WTC11 (cell line): ENCODE data around the gene NR2C2AP. TPM values are rescaled to one million over a fixed set of nuclear protein-coding genes. Genes with fewer than 3 reads are reported as not detected.

Experiments used
- ATAC-seq: fragments of 200-7000 bp; cut with Tn5 transposase; 2 replicates; pipeline ENCODE4 v1.10.0; 2021; ENCODE audit warnings: mild to moderate bottlenecking, moderate library complexity
- CTCF ChIA-PET: fragments of 300-600 bp; sonication (Branson Sonifier 250); formaldehyde crosslinking; loops from one replicate; lab custom pipeline; 2021; ENCODE audit warnings: antibody characterized with exemption; lab: Charles Lee
- POLR2A ChIA-PET: fragments of 350-600 bp; sonication (Branson Sonifier 250); formaldehyde crosslinking; loops from one replicate; lab custom pipeline; 2021; ENCODE audit warnings: antibody characterized with exemption; lab: Charles Lee
- DNase-seq: peaks from one replicate; pipeline ENCODE4 v3.0.0; 2021; ENCODE audit warnings: low spot score
- H3K27ac Mint-ChIP-seq: 2 replicates; pipeline ENCODE4 v1.8.0; 2021; ENCODE audit warnings: mixed read lengths
- H3K27me3 Mint-ChIP-seq: 2 replicates; pipeline ENCODE4 v1.8.0; 2021; ENCODE audit warnings: low read depth, mild to moderate bottlenecking, moderate library complexity, mixed read lengths
- H3K36me3 Mint-ChIP-seq: 2 replicates; pipeline ENCODE4 v1.8.0; 2021; ENCODE audit warnings: mixed read lengths
- H3K4me1 Mint-ChIP-seq: 2 replicates; pipeline ENCODE4 v1.8.0; 2022; ENCODE audit warnings: mixed read lengths
- H3K4me3 Mint-ChIP-seq: 2 replicates; pipeline ENCODE4 v1.8.0; 2021; ENCODE audit warnings: mild to moderate bottlenecking, moderate library complexity, mixed read lengths
- H3K9me3 Mint-ChIP-seq: 2 replicates; pipeline ENCODE4 v1.8.0; 2021; ENCODE audit warnings: mixed read lengths
- ATF1 ChIP-seq: sonication (generic); formaldehyde crosslinking; IDR thresholded peaks from 2 replicates; pipeline ENCODE4 v1.8.1; 2023; ENCODE audit warnings: mild to moderate bottlenecking, moderate library complexity, missing genetic modification reagents
- E2F1 ChIP-seq: sonication (generic); formaldehyde crosslinking; IDR thresholded peaks from 2 replicates; pipeline ENCODE4 v1.8.0; 2022; ENCODE audit warnings: mild to moderate bottlenecking, missing genetic modification reagents
- ESRRA ChIP-seq: sonication (generic); formaldehyde crosslinking; IDR thresholded peaks from 2 replicates; pipeline ENCODE4 v1.8.1; 2022; ENCODE audit warnings: mild to moderate bottlenecking, missing genetic modification reagents, borderline replicate concordance
- FOXJ3 ChIP-seq: sonication (generic); formaldehyde crosslinking; IDR thresholded peaks from 2 replicates; pipeline ENCODE4 v1.9.0; 2021; ENCODE audit warnings: missing genetic modification reagents, mild to moderate bottlenecking, borderline replicate concordance
- IRF1 ChIP-seq: sonication (generic); formaldehyde crosslinking; IDR thresholded peaks from 2 replicates; pipeline ENCODE4 v1.8.0; 2023; ENCODE audit warnings: missing genetic modification reagents
- IRF2 ChIP-seq: sonication (generic); formaldehyde crosslinking; IDR thresholded peaks from 2 replicates; pipeline ENCODE4 v1.8.0; 2022; ENCODE audit warnings: low read depth, missing genetic modification reagents, borderline replicate concordance
- MYBL2 ChIP-seq: sonication (generic); formaldehyde crosslinking; IDR thresholded peaks from 2 replicates; pipeline ENCODE4 v1.8.1; 2023; ENCODE audit warnings: mild to moderate bottlenecking, moderate library complexity, missing genetic modification reagents
- NR3C1 ChIP-seq: sonication (generic); formaldehyde crosslinking; conservative IDR thresholded peaks from 2 replicates; pipeline ENCODE4 v1.8.1; 2023; ENCODE audit warnings: low read depth, mild to moderate bottlenecking, missing genetic modification reagents
- SP1 ChIP-seq: sonication (generic); formaldehyde crosslinking; conservative IDR thresholded peaks from 2 replicates; pipeline ENCODE4 v1.8.1; 2022; ENCODE audit warnings: missing genetic modification reagents
- ZBTB21 ChIP-seq: sonication (generic); formaldehyde crosslinking; IDR thresholded peaks from 2 replicates; pipeline ENCODE4 v1.8.1; 2023; ENCODE audit warnings: mild to moderate bottlenecking, missing genetic modification reagents, borderline replicate concordance
- ZMAT4 ChIP-seq: fragments of 250-450 bp; sonication (Bioruptor Pico); IDR thresholded peaks from 2 replicates; pipeline ENCODE4 v1.9.0; 2021; ENCODE audit warnings: mild to moderate bottlenecking
- ZNF121 ChIP-seq: sonication (generic); formaldehyde crosslinking; IDR thresholded peaks from 2 replicates; pipeline ENCODE4 v1.8.0; 2023; ENCODE audit warnings: missing genetic modification reagents
- ZNF263 ChIP-seq: sonication (generic); formaldehyde crosslinking; IDR thresholded peaks from 2 replicates; pipeline ENCODE4 v1.8.1; 2022; ENCODE audit warnings: low read depth, mild to moderate bottlenecking, moderate library complexity, missing genetic modification reagents
- ZNF317 ChIP-seq: sonication (generic); formaldehyde crosslinking; IDR thresholded peaks from 2 replicates; pipeline ENCODE4 v1.8.1; 2023; ENCODE audit warnings: low read depth, mild to moderate bottlenecking, moderate library complexity, missing genetic modification reagents, borderline replicate concordance
- ZNF396 ChIP-seq: fragments of 250-450 bp; sonication (Bioruptor Pico); IDR thresholded peaks from 2 replicates; pipeline ENCODE4 v1.8.0; 2021; ENCODE audit warnings: mild to moderate bottlenecking, moderate library complexity, borderline replicate concordance
- ZNF532 ChIP-seq: fragments of 250-450 bp; sonication (Bioruptor Pico); IDR thresholded peaks from 2 replicates; pipeline ENCODE4 v1.9.0; 2021; ENCODE audit warnings: mild to moderate bottlenecking, borderline replicate concordance
- total RNA-seq: library from RNA; stranded (reverse); gene quantifications from 3 replicates; pipeline ENCODE4 v1.2.3, GENCODE V29; 2021

NR2C2AP gene
- total RNA-seq, 1 experiment from 2014 or later, result 24.9 TPM

- POLR2A ChIA-PET, result no interaction called here
- peaks cover 29% of the 10 kb centered on the region for H3K27me3 Mint-ChIP-seq
These were observed 36.5 kb upstream of the NR2C2AP start for GRCh38 chr19:19239675-19240074.

GRCh38 chr19:19238126-19238894 is 35.1 kb upstream of the NR2C2AP start:
- no peak overlapping the region for H3K4me3 Mint-ChIP-seq
- DNase-seq, result no peak
- ATAC-seq, result no peak; the same call in 1 of the 2 replicates
- ChIA-PET POLR2A (no interaction called here), CTCF (no interaction called here)
- peaks cover 25% of the 10 kb centered on the region for H3K9me3 Mint-ChIP-seq
- no peak for TF ChIP-seq FOXJ3 (CRISPR knock-in tag)
- TF ChIP-seq IRF2, result no peak
- TF ChIP-seq NR3C1 (CRISPR knock-in tag), result no peak
- TF ChIP-seq ZNF317 (CRISPR knock-in tag), result no peak
- no peak for TF ChIP-seq ZNF396 (CRISPR knock-in tag)
- no peak for TF ChIP-seq SP1 (CRISPR knock-in tag)
- TF ChIP-seq IRF1 (CRISPR knock-in tag), result no peak
- no peak for TF ChIP-seq MYBL2 (CRISPR knock-in tag)
- TF ChIP-seq E2F1 (CRISPR knock-in tag), result no peak
- no peak for TF ChIP-seq ZNF532 (CRISPR knock-in tag)
- no peak for TF ChIP-seq ATF1
- TF ChIP-seq ESRRA (CRISPR knock-in tag), result no peak
- no peak for TF ChIP-seq ZBTB21 (CRISPR knock-in tag)
- TF ChIP-seq ZMAT4 (CRISPR knock-in tag), result no peak
- no peak for TF ChIP-seq ZNF121 (CRISPR knock-in tag)
- no peaks in the 10 kb centered on the region for H3K4me1 Mint-ChIP-seq
- peaks cover 4% of the 10 kb centered on the region for H3K36me3 Mint-ChIP-seq
- no peak overlapping the region for H3K27ac Mint-ChIP-seq
- peaks cover 35% of the 10 kb centered on the region for H3K27me3 Mint-ChIP-seq

More at GRCh38 chr19:19239675-19240074, 36.5 kb upstream of the NR2C2AP start:
- H3K4me1 Mint-ChIP-seq, result no peaks in the 10 kb centered on the region
- H3K9me3 Mint-ChIP-seq, result peaks cover 13% of the 10 kb centered on the region
- H3K36me3 Mint-ChIP-seq, result peaks cover 4% of the 10 kb centered on the region
- H3K4me3 Mint-ChIP-seq, result no peak overlapping the region
- DNase-seq, result no peak
- TF ChIP-seq ZNF317 (CRISPR knock-in tag) (no peak), ZNF396 (CRISPR knock-in tag) (no peak), ZNF263 (CRISPR knock-in tag) (peak; percentile 64; the same call in 1 of the 2 replicates)
- TF ChIP-seq, all 79 proteins: peak for 1
- CTCF ChIA-PET, result no interaction called here
- ATAC-seq, result no peak
- H3K27ac Mint-ChIP-seq, result no peak overlapping the region
